H1 (cell line): ENCODE data around the gene SLC25A11. TPM values are rescaled to one million over a fixed set of nuclear protein-coding genes. Genes with fewer than 3 reads are reported as not detected.

Source experiments
- CTCF ChIA-PET: fragments of 300-600 bp; sonication (Branson Sonifier 250); formaldehyde crosslinking; loops from one replicate; lab custom pipeline; 2021; ENCODE audit not compliant: partially characterized antibody; lab: Charles Lee
- POLR2A ChIA-PET: fragments of 300-600 bp; sonication (Branson Sonifier 250); formaldehyde crosslinking; loops from one replicate; lab custom pipeline; 2021; ENCODE audit warnings: inconsistent platforms; ENCODE audit not compliant: partially characterized antibody; lab: Charles Lee
- DNase-seq, 2 experiments: peaks; one replicate each; pipeline versions ENCODE4 v3.0.0 to v3.0.0-alpha.2; 2010 to 2022; ENCODE audit warnings: low spot score in 2 of 2, low read depth in 1 of 2, mixed read lengths in 1 of 2
- FAIRE-seq: peaks from 2 replicates; lab custom pipeline; 2011; peaks lifted over from hg19 to GRCh38; lab: Jason Lieb, UNC
- H2AFZ ChIP-seq: 2 replicates; pipeline ENCODE4 v1.8.1; 2012; ENCODE audit warnings: low read length, inconsistent platforms
- H2AK5ac ChIP-seq: 2 replicates; pipeline ENCODE4 v1.6.1; 2013; ENCODE audit warnings: low read depth, low read length
- H2BK120ac ChIP-seq: replicated peaks from 2 replicates; pipeline ENCODE3; 2013; ENCODE audit warnings: low read depth, low read length, inconsistent platforms
- H2BK12ac ChIP-seq: 2 replicates; pipeline ENCODE4 v1.6.1; 2013; ENCODE audit warnings: low read depth, low read length
- H2BK15ac ChIP-seq: 2 replicates; pipeline ENCODE4 v1.6.1; 2013; ENCODE audit warnings: low read length
- H2BK20ac ChIP-seq: 2 replicates; pipeline ENCODE4 v1.6.1; 2013; ENCODE audit warnings: low read length
- H2BK5ac ChIP-seq: 2 replicates; pipeline ENCODE4 v1.6.1; 2013; ENCODE audit warnings: low read depth, low read length
- H3K14ac ChIP-seq: 2 replicates; pipeline ENCODE4 v1.6.1; 2013; ENCODE audit warnings: inconsistent platforms; ENCODE audit not compliant: insufficient read length
- H3K18ac ChIP-seq: 2 replicates; pipeline ENCODE4 v1.6.1; 2013; ENCODE audit warnings: low read length; ENCODE audit errors: extremely low read depth
- H3K23ac ChIP-seq: 2 replicates; pipeline ENCODE4 v1.6.1; 2013; ENCODE audit warnings: inconsistent platforms; ENCODE audit not compliant: insufficient read length
- H3K23me2 ChIP-seq: 2 replicates; pipeline ENCODE4 v1.6.1; 2013; ENCODE audit warnings: low read depth, low read length
- H3K27ac ChIP-seq: 2 replicates; pipeline ENCODE4 v1.6.1; 2011; ENCODE audit warnings: low read depth, low read length, inconsistent platforms
- H3K27me3 ChIP-seq, 4 experiments: replicated peaks in 1 of 4; 1 replicate in 1 of 4; 2 replicates in 3 of 4; pipeline versions ENCODE4 v1.6.1 to v1.8.1; 2011 to 2013; ENCODE audit warnings: low read length in 3 of 4, mild to moderate bottlenecking in 3 of 4, inconsistent platforms in 2 of 4, mixed read lengths in 2 of 4, moderate library complexity in 1 of 4; ENCODE audit not compliant: control insufficient read depth in 3 of 4, insufficient read depth in 3 of 4; ENCODE audit errors: extremely low read depth in 1 of 4
- H3K36me3 ChIP-seq, 4 experiments: 2 replicates each; pipeline versions ENCODE4 v1.6.1 to v1.8.1; 2011 to 2013; ENCODE audit warnings: mild to moderate bottlenecking in 4 of 4, low read length in 3 of 4, moderate library complexity in 2 of 4, control low read depth in 1 of 4, inconsistent platforms in 1 of 4; ENCODE audit not compliant: insufficient read depth in 4 of 4, control insufficient read depth in 2 of 4
- H3K4ac ChIP-seq: replicated peaks from 2 replicates; pipeline ENCODE3; 2013; ENCODE audit warnings: low read length, low read depth, mixed read lengths, inconsistent platforms; ENCODE audit not compliant: insufficient read length
- H3K4me1 ChIP-seq, 4 experiments: replicated peaks in 1 of 4; 1 replicate in 1 of 4; 2 replicates in 3 of 4; pipeline versions ENCODE4 v1.6.1 to v1.8.1; 2011 to 2013; ENCODE audit warnings: low read length in 3 of 4, inconsistent platforms in 2 of 4, mixed read lengths in 1 of 4; ENCODE audit not compliant: insufficient read depth in 4 of 4, control insufficient read depth in 3 of 4
- H3K4me2 ChIP-seq, 2 experiments: 2 replicates each; pipeline versions ENCODE4 v1.6.1 to v1.8.1; 2011 to 2013; ENCODE audit warnings: low read depth in 2 of 2, low read length in 2 of 2, control low read depth in 1 of 2, inconsistent platforms in 1 of 2, mild to moderate bottlenecking in 1 of 2; ENCODE audit not compliant: insufficient read depth in 1 of 2
- H3K4me3 ChIP-seq, 4 experiments: fragments of 200-600, 300-600 bp in 1 of 4; sonication (generic), shearing (Covaris generic), sonication (Bioruptor Twin) in 1 of 4; 2 replicates each; pipeline versions ENCODE4 v1.5.1 to v1.8.1; 2011 to 2016; ENCODE audit warnings: low read length in 4 of 4, low read depth in 3 of 4, control low read depth in 2 of 4, inconsistent platforms in 2 of 4, mild to moderate bottlenecking in 2 of 4, mixed read lengths in 1 of 4, moderate library complexity in 1 of 4; ENCODE audit not compliant: insufficient read depth in 2 of 4; ENCODE audit errors: extremely low read depth in 1 of 4
- H3K56ac ChIP-seq: replicated peaks from 2 replicates; pipeline ENCODE3; 2013; ENCODE audit warnings: low read depth, mild to moderate bottlenecking, mixed read lengths, low read length, inconsistent platforms; ENCODE audit not compliant: insufficient read length
- H3K79me1 ChIP-seq: 2 replicates; pipeline ENCODE4 v1.6.1; 2013; ENCODE audit warnings: low read depth, low read length, control low read depth
- H3K79me2 ChIP-seq, 2 experiments: 2 replicates each; pipeline versions ENCODE4 v1.6.1 to v1.8.1; 2012 to 2013; ENCODE audit warnings: low read length in 2 of 2, mild to moderate bottlenecking in 2 of 2, inconsistent platforms in 1 of 2; ENCODE audit not compliant: insufficient read depth in 2 of 2, control insufficient read depth in 1 of 2
- H3K9ac ChIP-seq, 4 experiments: replicated peaks in 1 of 4; 1 replicate in 1 of 4; 2 replicates in 3 of 4; pipeline versions ENCODE4 v1.6.1 to v1.8.1; 2011 to 2013; ENCODE audit warnings: low read depth in 3 of 4, low read length in 3 of 4, control low read depth in 2 of 4, mild to moderate bottlenecking in 2 of 4, moderate library complexity in 2 of 4, inconsistent platforms in 1 of 4; ENCODE audit errors: extremely low read depth in 1 of 4
- H3K9me3 ChIP-seq, 2 experiments: 2 replicates each; pipeline versions ENCODE4 v1.6.1 to v1.8.1; 2012 to 2013; ENCODE audit warnings: mild to moderate bottlenecking in 2 of 2, moderate library complexity in 2 of 2, control low read depth in 1 of 2, inconsistent platforms in 1 of 2, low read depth in 1 of 2, low read length in 1 of 2, mixed read lengths in 1 of 2; ENCODE audit not compliant: insufficient read depth in 2 of 2
- H4K20me1 ChIP-seq, 2 experiments: replicated peaks in 1 of 2; 2 replicates each; pipeline versions ENCODE3 to v1.8.1; 2011 to 2013; ENCODE audit warnings: inconsistent platforms in 2 of 2, low read length in 2 of 2, mild to moderate bottlenecking in 1 of 2; ENCODE audit not compliant: insufficient read depth in 2 of 2, control insufficient read depth in 1 of 2
- H4K5ac ChIP-seq: 2 replicates; pipeline ENCODE4 v1.6.1; 2013; ENCODE audit warnings: low read length, low read depth, mixed read lengths, inconsistent platforms; ENCODE audit not compliant: insufficient read length
- H4K8ac ChIP-seq: 2 replicates; pipeline ENCODE4 v1.8.0; 2013; ENCODE audit warnings: mild to moderate bottlenecking, moderate library complexity, low read length, inconsistent platforms; ENCODE audit not compliant: insufficient read depth; ENCODE audit errors: extremely low read depth
- H4K91ac ChIP-seq: replicated peaks from 2 replicates; pipeline ENCODE3; 2013; ENCODE audit warnings: low read length, mixed read lengths, inconsistent platforms; ENCODE audit not compliant: insufficient read length
- BACH1 ChIP-seq: IDR thresholded peaks from 2 replicates; pipeline ENCODE4 v1.6.1; 2012; ENCODE audit warnings: low read length, improper control_type of control experiment
- CREB1 ChIP-seq: IDR thresholded peaks from 2 replicates; pipeline ENCODE4 v1.6.1; 2012; ENCODE audit warnings: inconsistent platforms
- CTCF ChIP-seq, 3 experiments: IDR thresholded peaks; 1 replicate in 2 of 3; 2 replicates in 1 of 3; pipeline versions ENCODE4 v1.5.1 to v1.6.1; 2011; ENCODE audit warnings: low read length in 3 of 3, mild to moderate bottlenecking in 3 of 3, inconsistent platforms in 2 of 3, low read depth in 1 of 3, moderate library complexity in 1 of 3; ENCODE audit not compliant: insufficient read depth in 1 of 3; ENCODE audit errors: control extremely low read depth in 1 of 3
- EGR1 ChIP-seq: IDR thresholded peaks from 2 replicates; pipeline ENCODE4 v1.6.1; 2011; ENCODE audit warnings: low read depth, low read length, borderline replicate concordance
- HDAC2 ChIP-seq, 2 experiments: fragments of 300-600 bp in 1 of 2; sonication (generic) in 1 of 2; IDR thresholded peaks; 2 replicates each; pipeline ENCODE4 v1.6.1; 2011 to 2012; ENCODE audit warnings: low read depth in 2 of 2, low read length in 2 of 2, mild to moderate bottlenecking in 2 of 2, moderate library complexity in 2 of 2, borderline replicate concordance in 1 of 2, inconsistent platforms in 1 of 2
- KDM1A ChIP-seq: fragments of 200-600, 300-600 bp; sonication (generic); IDR thresholded peaks from 2 replicates; pipeline ENCODE4 v1.7.1; 2016; ENCODE audit warnings: mild to moderate bottlenecking, low read length, borderline replicate concordance
- POLR2AphosphoS5 ChIP-seq: IDR thresholded peaks from 2 replicates; pipeline ENCODE4 v1.6.1; 2011; ENCODE audit warnings: low read depth, low read length
- SUZ12 ChIP-seq: fragments of 200-600 bp; sonication (generic); IDR thresholded peaks from 2 replicates; pipeline ENCODE4 v1.6.1; 2012; ENCODE audit warnings: mild to moderate bottlenecking, inconsistent platforms, low read length, moderate library complexity, mixed read lengths
- YY1 ChIP-seq: IDR thresholded peaks from 2 replicates; pipeline ENCODE4 v1.6.1; 2011; ENCODE audit warnings: low read depth, mild to moderate bottlenecking, low read length
- WGBS, 2 experiments: shearing (Covaris generic) in 1 of 2; methylation state at CpG; one replicate each; pipeline versions ENCODE4 v1.1.6 to v1.1.7; 2013 to 2015; ENCODE audit warnings: low lambda C conversion rate in 2 of 2, mixed read lengths in 2 of 2, inconsistent platforms in 1 of 2, low coverage in 1 of 2, missing lambda C conversion rate in 1 of 2; ENCODE audit not compliant: insufficient replicate concordance in 2 of 2, insufficient coverage in 1 of 2, insufficient read length in 1 of 2; ENCODE audit errors: extremely low coverage in 1 of 2, missing lambda C conversion rate in 1 of 2; 5-methylcytosine and 5-hydroxymethylcytosine counted together
- polyA plus RNA-seq, 7 experiments: library from polyadenylated mRNA; depleted of rRNA in 3 of 7; stranded (reverse) in 5 of 7; unstranded in 2 of 7; fragments of >200 nt in 5 of 7; fragments of 200-250 nt in 2 of 7; gene quantifications; 1 replicate in 5 of 7; 2 replicates in 1 of 7; 4 replicates in 1 of 7; pipeline versions ENCODE4 v1.2.1 to v1.2.3, GENCODE V29; 2011 to 2013; ENCODE audit warnings: missing spikeins in 2 of 7, mixed read lengths in 2 of 7
- total RNA-seq: library from RNA; stranded (reverse); fragmentation: NEBNext Ultra II Directional; extraction: Animal tissue kit (Norgen Biotek cat#: 25700); gene quantifications from 2 replicates; pipeline ENCODE4 v1.2.1, GENCODE V29; 2021

Gene SLC25A11
- total and polyA plus RNA-seq, 2 of the 8 experiments (the other 6 are each of a cell fraction or from before 2014, with no cell fraction given) = 55.9 to 97.0 TPM

- Histone ChIP-seq H2BK15ac (peak overlapping the region; percentile 81; the same call in 1 of the 2 replicates), H4K8ac (peak overlapping the region; percentile 93), H3K9me3 (no peaks in the 10 kb centered on the region), H2BK5ac (peak overlapping the region; percentile 94), H3K23ac (no peak overlapping the region), H3K56ac (peak overlapping the region; percentile 93), H3K27ac (peak overlapping the region; percentile 94), H3K27me3 (no peaks in the 10 kb centered on the region), H2BK120ac (no peak overlapping the region), H3K23me2 (peaks cover 14% of the 10 kb centered on the region), H3K4me2 (peak overlapping the region; percentile 87 to 95), H2AK5ac (no peak overlapping the region), H3K18ac (peak overlapping the region; percentile 97), H4K5ac (peak overlapping the region; percentile 97), H3K9ac (peak overlapping the region; percentile 57 to 80 (median 76)), H2BK20ac (no peak overlapping the region), H4K20me1 (peaks cover 16 to 18% of the 10 kb centered on the region in 2 experiments), H3K36me3 (peaks cover under 1 to 26% (median 19%) of the 10 kb centered on the region in 4 experiments), H3K4ac (peak overlapping the region; percentile 46), H3K4me1 (peaks cover 4 to 17% (median 12%) of the 10 kb centered on the region in 4 experiments), H3K14ac (no peak overlapping the region), H2BK12ac (no peak overlapping the region), H3K79me2 (peaks cover 8 to 35% of the 10 kb centered on the region in 2 experiments), H2AFZ (no peak overlapping the region), H3K4me3 (peak overlapping the region; percentile 87 to 99 (median 96)), H3K79me1 (0 out of 2 replicates have a peak, but pooled peaks cover 2% of the 10 kb centered on the region), H4K91ac (peak overlapping the region; percentile 96)
- 0% methylated on average over 20 of the region's 75 CpGs; no CpG with 5 or more reads in 1 of the 2 experiments for WGBS, 2 experiments
- POLR2A ChIA-PET = interaction anchor here (0.6 to 32.4 kb wide), 16 partner anchors 2 to 339 kb away, joined by 3 to 987 read pairs (median 8); partner anchors contain the start of genes CAMTA2, ENO3, GP1BA and INCA1
- peak in 1 of 2 experiments; percentile 85 for DNase-seq
- FAIRE-seq = no peak
- CTCF ChIA-PET = interaction anchor here (1.3 to 2.1 kb wide), 2 partner anchors 9 to 20 kb away, joined by 3 to 5 read pairs; partner anchors contain the start of genes RNF167 and SLC25A11
- TF ChIP-seq HDAC2 (IDR thresholded peaks at IDR 0.05; ENCODE audit: borderline replicate concordance in 1 of 2, low read depth in 2 of 2, low read length in 2 of 2) (no peak), SUZ12 (no peak), EGR1 (no peak), CREB1 (no peak), POLR2AphosphoS5 (no peak), BACH1 (peak; percentile 46), KDM1A (no peak), CTCF (IDR thresholded peaks at IDR 0.05; ENCODE audit: control extremely low read depth in 1 of 3, insufficient read depth in 1 of 3, low read depth in 1 of 3, low read length in 3 of 3) (no peak), YY1 (no peak)
Observed at GRCh38 chr17:4949321-4950074, 9.7 kb upstream of the SLC25A11 start.
